Activated CD4-positive, alpha-beta T cell treated with anti-CD3 and anti-CD28 coated beads for 1 hour (primary cell): ENCODE results near the gene SLC6A18.

Experiments
- DNase-seq: peaks from one replicate; pipeline ENCODE4 v3.0.0-alpha.2; 2020

Gene SLC6A18

DNA sequence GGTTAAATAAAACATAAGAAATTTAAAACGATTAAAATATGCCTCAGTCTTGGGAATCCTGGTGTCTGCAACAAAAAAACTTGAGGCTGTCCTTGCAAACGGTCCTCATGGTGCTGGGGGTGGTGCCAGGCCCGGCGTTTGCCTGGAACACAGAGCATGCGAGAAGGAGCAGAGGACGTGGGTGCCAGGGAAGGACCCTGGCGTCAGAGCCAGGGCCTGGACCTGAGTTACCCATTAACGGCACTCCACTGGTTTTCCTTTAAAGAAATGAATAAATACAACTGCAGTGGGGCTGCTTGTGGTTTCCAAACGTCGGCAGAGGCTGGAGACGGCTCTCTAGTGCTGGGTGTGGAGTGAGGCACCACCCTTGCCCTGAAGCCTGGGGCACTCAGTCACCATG is at the start of gene SLC6A18:
TSS of gene SLC6A18 (plus strand) at position 301 of the 400 bp plus-strand sequence. CDS start at position 398, 97 bp downstream.
- DNase-seq = no peak

- DNase-seq = no peak
Measured at GRCh38 chr5:1175801-1176472, 49.2 kb upstream of the SLC6A18 start.

DNA sequence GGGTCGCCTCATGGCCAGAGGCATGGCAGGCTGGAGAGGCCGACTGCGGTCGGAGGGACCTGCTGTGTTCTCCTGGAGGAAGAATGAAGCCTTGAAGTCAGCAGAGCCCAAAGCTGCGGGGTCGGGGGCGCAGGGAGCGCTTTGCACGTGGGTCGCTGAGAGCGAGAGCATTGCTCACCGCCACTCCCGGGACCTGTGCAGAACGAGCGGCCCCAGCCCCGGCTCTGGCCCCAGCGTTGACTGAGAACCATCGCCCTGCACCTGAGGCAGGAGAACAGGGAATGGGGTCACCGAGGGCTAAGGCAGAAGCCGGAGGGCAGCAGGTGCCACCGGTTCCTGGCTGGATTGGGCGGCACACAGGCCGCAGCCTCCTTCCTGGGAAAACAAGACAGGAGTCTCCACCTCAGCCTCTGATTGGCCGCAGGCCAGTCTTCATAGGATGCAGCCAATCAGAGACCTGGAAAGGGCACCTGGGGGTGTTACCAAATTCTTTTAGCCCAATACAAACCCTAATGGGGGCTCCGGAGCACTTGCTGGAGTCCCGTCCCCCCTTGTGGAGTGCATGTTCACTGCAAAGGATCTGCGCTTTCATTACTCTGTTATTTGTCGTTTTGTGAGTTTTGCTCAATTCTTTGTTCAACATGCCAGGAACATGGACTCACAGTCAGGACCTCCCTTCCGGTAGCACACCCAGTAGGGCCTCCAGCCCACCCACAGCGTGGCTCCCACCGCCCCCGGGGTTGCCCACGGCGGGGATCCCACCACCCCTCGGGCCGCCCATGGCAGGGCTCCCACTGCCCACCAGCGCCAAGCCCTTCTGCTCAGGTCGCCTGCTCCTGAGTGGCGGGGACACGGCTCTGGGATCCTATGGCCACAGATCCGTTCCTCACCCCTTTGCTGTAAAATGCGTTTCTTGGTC is 48.4 kb upstream of the SLC6A18 start:
- DNase-seq = no peak

- no peak for DNase-seq
Measured at GRCh38 chr5:1177826-1178528, 47.2 kb upstream of the SLC6A18 start.

DNA sequence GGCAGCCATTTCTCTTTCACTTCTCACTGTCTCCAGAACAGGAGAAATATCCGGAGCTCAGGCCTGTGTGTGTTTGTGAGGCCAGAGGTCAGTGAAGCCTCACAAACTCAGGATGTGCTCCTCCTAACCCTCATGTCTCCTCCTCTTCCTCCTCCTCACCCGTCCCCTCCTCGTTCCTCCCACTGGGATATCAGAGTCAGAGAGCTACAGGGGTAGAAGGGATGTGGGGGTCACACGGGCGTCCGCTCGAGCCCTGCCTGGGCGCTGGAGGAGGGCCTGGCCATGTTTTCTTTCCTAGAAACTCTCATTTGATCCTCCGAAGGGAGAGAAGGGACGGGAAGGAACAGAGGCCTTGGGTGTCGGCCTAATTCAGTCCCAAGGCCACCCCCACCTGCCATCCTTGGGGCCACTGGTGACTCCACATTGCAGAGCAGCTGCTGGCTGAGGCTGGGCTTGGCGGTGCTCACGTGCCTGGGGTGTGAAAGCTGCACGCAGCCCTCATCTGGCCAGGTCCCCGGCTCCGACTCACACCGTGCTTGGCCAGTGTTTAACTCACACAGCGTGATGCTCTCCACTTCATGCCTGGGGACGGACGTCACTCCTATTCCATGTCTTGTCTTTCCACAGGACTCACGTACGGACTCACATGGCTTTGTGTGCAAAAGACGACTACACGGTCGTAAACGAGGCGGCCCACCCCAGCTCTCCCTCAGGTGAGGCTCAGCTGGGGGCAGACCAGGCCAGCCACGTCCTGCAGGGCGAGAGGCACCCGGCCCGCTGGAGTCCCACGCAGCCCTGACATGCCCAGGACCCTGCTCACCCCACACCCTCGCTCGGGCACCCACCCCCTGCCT is 46.4 kb upstream of the SLC6A18 start:
- no peak for DNase-seq

DNA sequence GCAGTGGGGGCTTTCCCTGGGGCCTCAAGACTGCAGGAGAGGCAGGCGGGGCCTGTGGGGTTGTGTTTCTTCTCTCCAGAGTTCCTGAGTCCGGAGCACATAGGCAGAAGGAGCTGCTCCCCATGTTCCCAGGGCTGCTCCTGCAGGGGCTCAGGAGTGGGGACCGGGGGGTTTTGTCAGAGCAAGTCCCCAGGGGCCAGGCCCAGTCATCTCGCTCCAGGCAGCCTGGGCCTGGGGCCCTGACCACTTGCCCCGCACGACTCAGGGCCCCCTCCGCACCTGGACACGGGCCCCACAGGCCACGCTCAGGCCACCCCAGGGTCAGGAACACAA is 45.8 kb upstream of the SLC6A18 start:
- DNase-seq = no peak

- no peak for DNase-seq
Measured at GRCh38 chr5:1180096-1180495, 45.1 kb upstream of the SLC6A18 start.

GRCh38 chr5:1180841-1181271 is 44.3 kb upstream of the SLC6A18 start:
- DNase-seq = no peak

DNA sequence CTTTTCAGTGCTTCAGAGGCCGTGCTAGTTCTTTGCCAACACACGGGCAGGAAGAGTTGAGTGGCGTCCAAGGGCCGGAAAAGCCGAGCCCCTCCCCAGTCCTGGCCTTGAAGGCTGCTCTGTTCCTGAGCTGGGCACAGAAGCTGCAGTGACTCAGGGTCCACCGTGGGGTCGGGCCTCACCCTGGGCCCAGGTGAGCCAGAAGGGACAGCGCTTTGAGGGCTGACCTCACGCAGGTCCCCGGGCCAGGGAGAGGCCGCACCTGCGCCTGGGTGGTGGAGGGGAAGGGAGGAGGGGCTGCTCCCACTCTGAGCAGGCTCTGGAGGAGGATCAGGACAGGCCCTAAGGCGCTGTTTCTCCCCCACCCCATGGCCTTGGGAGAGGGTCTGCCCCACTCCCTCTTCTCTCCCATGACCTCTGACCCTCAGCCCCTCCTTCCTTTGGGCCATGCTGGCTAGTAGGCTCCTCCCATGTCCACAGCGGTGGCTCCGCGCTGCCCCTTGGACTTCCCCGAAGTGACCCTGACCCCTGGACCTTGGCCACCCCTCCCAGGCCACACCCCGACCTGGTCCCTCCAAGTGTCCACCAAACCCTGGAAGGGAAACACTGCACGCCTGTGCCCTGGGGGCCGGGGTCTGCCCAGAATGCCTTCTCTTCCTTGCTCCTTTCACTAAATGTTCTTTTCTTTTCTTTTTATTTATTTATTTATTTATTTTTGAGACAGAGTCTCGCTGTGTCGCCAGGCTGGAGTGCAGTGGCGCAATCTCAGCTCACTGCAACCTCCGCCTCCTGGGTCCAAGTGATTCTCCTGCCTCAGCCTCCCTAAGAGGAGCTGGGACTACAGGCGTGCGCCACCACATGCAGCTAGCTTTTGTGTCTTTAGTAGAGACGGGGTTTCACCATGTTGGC is 43.5 kb upstream of the SLC6A18 start:
- DNase-seq = no peak

- no peak for DNase-seq
Measured at GRCh38 chr5:1182360-1182632, 42.9 kb upstream of the SLC6A18 start.

- no peak for DNase-seq
Measured at GRCh38 chr5:1182633-1183423, 42.4 kb upstream of the SLC6A18 start.

- DNase-seq = no peak
Measured at GRCh38 chr5:1183424-1184162, 41.6 kb upstream of the SLC6A18 start.

DNA sequence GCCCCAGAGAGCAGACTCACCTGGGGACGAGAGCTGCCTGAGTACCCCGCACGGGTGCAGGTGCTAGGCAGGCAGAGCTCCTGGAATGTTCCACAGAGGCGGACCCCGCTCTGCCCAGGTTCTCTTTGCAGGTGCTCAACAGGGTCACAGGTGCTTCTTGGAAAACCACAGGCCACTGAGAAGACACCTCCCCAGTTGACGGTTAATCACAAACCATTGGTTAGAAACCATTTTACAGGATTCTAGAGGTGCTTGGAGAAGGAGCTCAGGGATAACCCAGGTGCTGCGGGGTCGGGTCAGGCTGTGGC is 41.1 kb upstream of the SLC6A18 start:
- DNase-seq = no peak

- no peak for DNase-seq
Measured at GRCh38 chr5:1184481-1184880, 40.7 kb upstream of the SLC6A18 start.

DNA sequence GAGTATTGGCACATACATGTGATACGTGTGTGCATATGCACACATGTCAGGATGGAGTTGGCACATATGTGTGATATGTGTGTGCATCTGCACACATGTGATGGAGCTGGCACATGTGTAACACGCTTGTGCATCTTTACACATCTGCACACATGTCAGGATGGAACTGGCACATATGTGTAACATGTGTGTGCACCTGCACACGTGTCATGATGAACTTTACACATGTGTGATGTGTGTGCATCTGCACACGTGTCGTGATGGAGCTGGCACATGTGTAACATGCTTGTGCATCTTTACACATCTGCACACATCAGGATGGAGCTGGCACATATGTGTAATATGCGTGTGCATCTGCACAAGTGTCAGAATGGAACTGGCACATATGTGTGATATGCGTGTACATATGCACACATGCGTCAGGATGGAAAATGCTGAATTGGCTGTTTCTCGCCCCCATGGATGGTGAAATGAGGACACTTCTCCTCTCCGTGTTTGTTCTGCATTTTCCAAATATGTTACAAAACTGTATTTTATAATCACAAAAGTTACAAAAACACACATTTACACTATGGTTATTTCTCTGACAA is 40.0 kb upstream of the SLC6A18 start:
- DNase-seq = no peak

- no peak for DNase-seq
Measured at GRCh38 chr5:1185629-1186350, 39.4 kb upstream of the SLC6A18 start.

DNA sequence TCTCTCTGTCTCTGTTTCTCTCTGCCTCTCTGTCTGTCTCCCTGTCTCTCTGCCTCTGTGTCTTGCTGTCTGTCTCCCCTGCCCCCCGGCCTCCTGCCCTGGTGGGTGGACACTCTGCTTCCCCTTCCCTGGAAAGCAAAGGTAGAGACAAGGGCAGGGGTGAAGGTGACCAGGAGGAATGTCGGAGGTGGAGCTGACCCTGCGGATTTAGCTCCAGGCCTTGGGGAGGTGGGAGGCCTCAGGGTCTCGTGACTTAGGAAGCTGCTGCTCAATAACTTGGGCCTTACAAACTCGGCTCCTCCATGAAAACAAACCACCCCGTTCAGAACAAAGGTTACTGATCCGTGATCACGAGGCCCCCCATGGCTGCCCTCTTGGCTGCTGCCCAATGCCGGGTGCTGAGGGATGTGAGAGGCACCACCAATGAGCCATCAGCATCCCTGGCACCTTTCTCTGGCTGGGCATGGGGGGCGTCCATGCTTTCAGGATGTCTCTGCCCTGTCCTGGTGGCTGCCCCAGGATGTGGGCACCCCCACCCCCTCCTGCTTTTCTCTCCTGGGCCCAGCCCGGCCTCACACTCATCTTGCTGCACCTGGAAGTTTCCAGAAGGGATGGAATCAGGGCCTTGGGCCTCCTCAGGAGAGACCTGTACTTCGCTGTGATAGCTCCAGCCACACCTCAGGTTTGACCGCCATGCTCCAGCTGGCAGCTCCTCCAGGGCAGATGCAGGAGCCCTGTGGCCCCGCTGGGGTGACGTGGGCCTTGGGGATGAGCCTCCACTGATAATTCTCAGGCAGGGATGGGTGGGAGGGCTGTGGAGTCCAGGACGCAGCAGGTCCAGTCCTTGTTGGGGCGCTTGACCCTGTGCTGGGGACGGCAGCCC is 38.6 kb upstream of the SLC6A18 start:
- DNase-seq = no peak

- DNase-seq = no peak
Measured at GRCh38 chr5:1187234-1187949, 37.8 kb upstream of the SLC6A18 start.
